Measurements from ENCODE around the gene RNF144B.

The RNF144B gene

DNA sequence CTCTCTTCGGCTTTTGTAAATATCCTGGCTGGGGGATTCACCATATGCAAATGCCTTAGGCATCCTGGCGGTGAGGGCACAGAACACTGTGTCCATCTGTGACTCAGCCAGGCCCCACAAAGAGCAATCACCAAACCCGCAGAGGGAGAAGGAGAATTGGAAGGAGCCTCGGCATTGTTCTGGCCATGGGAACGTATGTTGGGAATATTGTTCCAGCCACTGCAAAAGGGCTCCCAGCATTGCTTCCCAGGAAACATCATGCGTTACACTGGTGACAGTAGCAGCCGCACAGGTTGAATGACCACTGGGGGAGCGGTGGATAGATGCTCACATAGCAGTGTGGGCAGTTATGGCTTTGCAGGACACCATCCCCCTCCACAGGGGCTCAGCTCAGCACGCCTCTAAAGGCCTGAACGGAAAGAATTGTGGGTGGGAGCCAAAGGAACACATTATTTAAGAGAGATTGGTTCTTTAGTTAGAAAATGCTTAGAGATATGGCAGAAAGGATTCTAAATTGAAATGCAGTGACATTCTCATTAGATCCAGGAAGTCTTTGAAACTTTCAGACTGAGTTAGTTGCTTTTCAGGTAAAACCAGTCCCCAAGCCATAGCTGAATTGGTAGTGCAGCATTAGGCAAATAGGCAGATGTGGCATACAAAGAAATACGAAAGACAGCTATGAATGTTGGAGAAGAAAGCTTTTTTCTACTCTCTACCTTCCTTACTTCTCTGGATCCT is 104.3 kb downstream of the RNF144B start:
- DNase-seq, result no peak

- DNase-seq, result no peak
These were observed 105.8 kb downstream of the RNF144B start for GRCh38 chr6:18492972-18493371.

DNA sequence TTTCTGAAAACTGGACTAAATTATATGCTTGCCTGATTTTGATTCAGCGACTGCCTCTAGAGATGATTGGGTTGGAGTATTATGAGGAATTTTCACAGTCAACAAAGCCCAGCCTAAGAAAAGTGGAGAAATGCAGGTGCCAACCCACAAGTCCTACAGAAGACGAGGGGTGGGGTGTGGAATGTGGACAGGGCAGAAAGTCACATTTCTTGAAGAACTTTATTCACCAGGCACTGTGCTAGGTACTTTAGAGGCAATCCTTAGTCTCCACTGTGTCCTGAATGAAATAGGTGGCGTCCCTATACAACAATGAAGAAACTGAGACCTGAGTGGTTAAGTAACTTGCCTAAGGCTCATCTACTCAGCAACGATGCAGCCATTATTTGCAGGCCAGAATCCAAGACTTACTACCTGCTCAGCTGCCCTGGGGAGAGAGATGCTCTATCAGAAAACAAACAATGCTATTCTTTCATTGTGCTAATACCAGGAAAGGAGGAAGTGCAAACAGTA is 106.3 kb downstream of the RNF144B start:
- no peak for DNase-seq

GRCh38 chr6:18493925-18494324 is 106.8 kb downstream of the RNF144B start:
- DNase-seq, result no peak

DNA sequence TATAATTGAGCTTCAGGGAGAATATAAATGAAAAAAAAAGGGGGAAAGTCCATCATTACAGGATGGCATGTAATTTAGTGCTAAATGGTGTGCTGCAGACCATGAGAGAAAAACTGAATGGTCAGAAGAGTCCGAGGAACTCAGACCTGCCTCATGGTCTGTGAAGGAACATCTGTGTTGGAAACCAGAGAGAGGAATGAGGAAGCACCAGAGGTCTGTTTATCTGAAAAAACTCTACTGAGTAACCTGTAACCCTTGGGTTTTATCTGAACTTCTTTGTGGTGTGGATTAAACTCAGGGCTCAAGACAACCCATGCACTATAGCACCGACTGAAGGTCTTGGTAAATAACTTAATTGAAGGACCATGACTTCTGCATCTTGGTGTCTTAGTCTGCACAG is 108.1 kb downstream of the RNF144B start:
- no peak for DNase-seq

DNA sequence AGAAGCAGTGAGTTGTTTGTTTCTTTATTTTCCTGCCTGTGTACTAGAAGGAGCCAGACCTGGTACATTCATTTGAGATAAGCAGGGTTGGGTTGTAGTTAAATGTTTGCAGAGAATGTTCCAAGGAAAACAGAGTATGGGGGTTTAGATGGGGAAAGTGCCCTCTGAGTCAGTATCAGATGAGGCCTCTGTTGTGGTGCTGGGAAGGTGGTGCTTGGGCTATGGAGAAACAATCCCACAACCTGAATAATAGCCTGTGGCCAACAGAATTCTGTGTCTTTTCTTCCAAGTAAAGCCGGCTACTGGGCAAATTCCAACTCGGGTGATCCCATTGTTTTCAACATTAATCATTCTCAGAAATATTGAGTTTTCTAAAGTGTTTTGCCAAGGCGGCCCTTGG is 109.3 kb downstream of the RNF144B start:
- DNase-seq, result no peak

GRCh38 chr6:18497006-18497405 is 109.9 kb downstream of the RNF144B start:
- DNase-seq, result no peak

DNA sequence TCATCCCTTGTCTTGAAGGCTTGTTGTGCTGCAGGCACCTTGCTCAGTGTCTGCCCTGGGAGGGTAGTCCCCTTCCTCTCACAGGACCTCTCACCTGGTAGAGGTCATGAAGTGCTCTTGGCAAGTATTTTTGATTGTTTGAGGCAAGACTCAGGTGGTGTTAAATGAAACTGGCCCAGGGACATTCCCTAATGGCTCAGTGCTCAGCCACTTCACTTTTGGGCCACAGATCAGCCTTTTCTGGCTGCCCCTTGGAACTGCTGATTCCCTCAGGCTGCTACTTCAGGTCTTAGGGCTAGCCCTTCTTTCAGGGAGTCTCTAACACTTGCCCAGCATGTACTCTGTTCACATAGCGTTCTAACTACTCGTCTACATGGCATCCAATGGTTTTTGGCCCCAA is 111.3 kb downstream of the RNF144B start:
- no peak for DNase-seq

GRCh38 chr6:18500921-18501662 is 113.9 kb downstream of the RNF144B start:
- DNase-seq, result no peak

DNA sequence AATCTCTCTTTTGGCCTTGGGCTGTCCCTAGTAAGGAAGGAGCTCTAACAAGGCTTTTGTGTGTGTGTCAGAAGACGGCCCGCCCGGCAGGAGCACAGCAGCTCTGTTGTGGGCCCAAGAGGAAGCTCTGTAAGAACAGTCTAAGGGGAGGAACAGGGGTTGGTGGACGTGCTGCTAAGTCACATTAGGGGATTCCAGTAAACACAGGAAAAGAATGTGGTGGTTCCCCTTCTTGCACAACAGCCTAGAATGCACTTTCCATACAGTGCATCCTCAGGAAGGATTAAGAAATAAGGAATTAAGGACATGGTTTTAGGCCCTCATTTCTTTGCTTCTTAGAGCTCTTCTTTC is 114.5 kb downstream of the RNF144B start:
- no peak for DNase-seq

DNA sequence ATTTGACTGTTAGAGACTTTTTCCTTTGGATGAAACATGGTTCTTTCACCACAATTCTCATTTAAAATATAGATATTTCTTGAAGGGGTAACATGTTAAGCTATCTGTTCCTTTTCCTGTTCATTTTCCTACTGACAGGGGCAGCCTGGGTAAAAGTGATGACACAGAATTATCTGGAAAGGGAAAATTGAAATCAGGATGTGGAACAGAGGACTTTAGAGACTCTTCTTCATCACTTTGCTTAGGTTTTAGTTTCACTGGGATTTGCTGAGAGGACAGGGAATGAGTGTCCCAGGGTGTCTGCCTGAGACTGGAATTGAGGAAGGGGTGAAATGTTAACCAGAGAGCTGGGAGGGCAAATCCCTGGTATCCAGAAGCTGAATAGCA is 116.0 kb downstream of the RNF144B start:
- DNase-seq, result no peak

GRCh38 chr6:18503593-18504231 is 116.6 kb downstream of the RNF144B start:
- DNase-seq, result peak; percentile 71

GRCh38 chr6:18504232-18504596 is 117.1 kb downstream of the RNF144B start:
- no peak for DNase-seq

GRCh38 chr6:18506382-18507017 is 119.3 kb downstream of the RNF144B start:
- DNase-seq, result no peak

- DNase-seq, result peak; percentile 30
These were observed 119.9 kb downstream of the RNF144B start for GRCh38 chr6:18507018-18507415.

DNA sequence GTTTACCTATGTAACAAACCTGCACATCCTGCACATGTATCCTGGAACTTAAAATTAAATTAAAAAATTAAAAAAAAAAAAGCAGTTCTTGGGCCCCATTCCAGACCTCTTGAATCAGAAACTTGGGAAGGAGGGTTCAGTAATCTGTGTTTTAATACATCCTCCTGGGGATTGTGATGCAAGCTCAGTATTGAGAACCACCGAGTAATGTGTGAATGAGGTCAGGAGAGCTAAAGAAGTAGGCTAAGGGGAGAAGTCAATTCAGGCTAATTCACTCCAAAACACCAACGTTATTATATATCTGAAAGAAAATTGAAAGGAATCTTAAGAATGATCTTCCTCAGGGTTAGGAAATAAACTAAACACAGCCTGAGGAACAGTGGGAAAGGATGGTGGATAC is 120.4 kb downstream of the RNF144B start:
- no peak for DNase-seq

DNA sequence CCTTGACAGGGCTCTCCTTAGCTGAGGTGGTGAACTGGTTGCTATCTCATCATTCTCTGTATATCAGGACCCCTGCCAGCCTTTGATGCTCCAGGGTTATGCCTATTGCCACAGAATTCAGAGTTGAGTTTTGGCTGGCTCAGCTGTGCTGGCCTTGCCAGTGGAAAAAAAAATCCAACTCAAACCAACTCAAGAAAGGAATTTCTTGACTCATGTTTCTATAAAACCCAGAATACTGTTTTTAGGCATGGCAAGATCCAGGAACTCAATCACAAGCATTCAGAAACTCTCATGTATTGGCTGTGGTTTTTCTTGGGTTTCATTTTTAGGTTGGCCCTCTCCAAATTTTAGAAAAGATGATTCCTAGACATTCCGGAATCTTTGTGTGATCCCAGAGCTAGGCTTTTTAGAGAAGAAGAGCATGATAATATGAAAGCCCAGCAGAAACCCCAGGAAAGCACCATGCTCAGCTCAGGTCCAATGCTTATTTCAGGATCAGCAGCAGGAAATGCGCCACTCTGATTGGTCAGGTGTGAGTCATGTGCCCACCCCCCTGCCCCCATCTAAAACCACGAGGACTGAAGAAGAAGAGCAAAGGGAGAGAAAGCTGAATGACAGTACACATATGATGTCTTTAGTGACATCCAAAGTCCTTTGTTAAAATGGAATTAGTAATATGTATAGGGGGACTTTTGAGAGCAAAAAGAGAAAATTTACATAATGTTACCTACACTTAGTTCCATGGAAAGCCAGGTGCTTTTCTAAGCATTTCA is 122.9 kb downstream of the RNF144B start:
- no peak for DNase-seq

- DNase-seq, result no peak
These were observed 123.5 kb downstream of the RNF144B start for GRCh38 chr6:18510644-18511033.

GRCh38 chr6:18511211-18511610 is 124.1 kb downstream of the RNF144B start:
- no peak for DNase-seq

- DNase-seq, result no peak
These were observed 126.2 kb downstream of the RNF144B start for GRCh38 chr6:18513253-18513798.

DNA sequence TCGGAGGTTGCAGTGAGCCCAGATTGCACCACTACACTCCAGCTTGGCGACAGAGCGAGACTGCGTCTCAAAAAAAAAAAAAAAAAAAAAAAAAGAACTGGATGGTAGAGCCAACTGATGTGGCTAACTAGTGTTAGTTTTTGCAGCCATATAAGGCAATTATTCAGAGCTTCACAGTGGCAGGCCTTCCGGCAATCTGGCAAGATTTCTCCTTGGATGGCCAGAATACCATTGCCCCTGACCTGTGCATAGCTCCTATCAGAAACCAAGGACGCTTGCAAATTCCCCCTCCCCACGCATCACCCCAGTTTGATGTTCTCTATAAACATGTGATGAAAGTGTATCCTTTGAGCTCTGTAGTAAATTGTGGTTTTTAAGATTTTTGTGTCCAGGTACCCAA is 127.0 kb downstream of the RNF144B start:
- no peak for DNase-seq

DNA sequence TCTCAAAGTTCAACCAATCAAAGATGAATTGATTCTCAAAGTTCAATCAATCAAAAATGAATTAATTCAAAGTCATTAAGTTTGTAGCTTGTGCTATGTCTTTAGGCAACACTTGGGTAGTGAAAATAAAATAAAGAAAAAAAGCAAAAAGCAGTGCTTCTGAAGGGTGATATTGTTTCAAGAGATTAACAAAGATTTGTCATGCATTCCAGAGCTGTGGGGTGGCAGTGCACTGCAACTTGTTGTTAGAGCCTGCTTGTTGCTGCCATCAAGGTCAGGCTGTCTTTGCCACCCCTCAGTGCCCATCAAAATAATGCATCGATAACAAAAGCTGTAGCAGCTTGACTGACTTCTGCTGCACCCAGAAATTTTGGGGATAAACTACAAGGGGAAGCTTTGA is 128.6 kb downstream of the RNF144B start:
- DNase-seq, result no peak
